Hepatocyte (in vitro differentiated cells): ENCODE results near the gene SUGCT. TPM values are rescaled to one million over a fixed set of nuclear protein-coding genes. Genes with fewer than 3 reads are reported as not detected.

ENCODE experiments used
- DNase-seq: peaks from one replicate; pipeline ENCODE4 v3.0.0-alpha.2; 2016; ENCODE audit warnings: low spot score
- H2AFZ ChIP-seq: fragments of 200-600 bp; sonication (generic); 2 replicates; pipeline ENCODE4 v1.6.0; 2016; ENCODE audit warnings: antibody characterized with exemption, mild to moderate bottlenecking
- H3K27ac ChIP-seq: fragments of 200-600 bp; sonication (generic); 2 replicates; pipeline ENCODE4 v1.5.1; 2016; ENCODE audit warnings: mild to moderate bottlenecking
- H3K27me3 ChIP-seq: fragments of 200-600 bp; sonication (generic); 2 replicates; pipeline ENCODE4 v1.6.1; 2016
- H3K36me3 ChIP-seq: fragments of 200-600 bp; sonication (generic); replicated peaks from 2 replicates; pipeline ENCODE4 v1.5.1; 2016; ENCODE audit warnings: low read depth; ENCODE audit not compliant: insufficient read depth
- H3K4me1 ChIP-seq: fragments of 200-600 bp; sonication (generic); 2 replicates; pipeline ENCODE4 v1.5.1; 2016; ENCODE audit warnings: mild to moderate bottlenecking, moderate library complexity; ENCODE audit not compliant: insufficient read depth
- H3K4me2 ChIP-seq: fragments of 200-600 bp; sonication (generic); 2 replicates; pipeline ENCODE4 v1.6.0; 2016
- H3K4me3 ChIP-seq: fragments of 200-600 bp; sonication (generic); 2 replicates; pipeline ENCODE4 v1.5.1; 2016; ENCODE audit warnings: mild to moderate bottlenecking
- H3K79me2 ChIP-seq: fragments of 200-600 bp; sonication (generic); 2 replicates; pipeline ENCODE4 v1.6.0; 2017; ENCODE audit warnings: mild to moderate bottlenecking
- H3K9me2 ChIP-seq: fragments of 200-600 bp; sonication (generic); replicated peaks from 2 replicates; pipeline ENCODE4 v1.6.0; 2017; ENCODE audit warnings: mild to moderate bottlenecking; ENCODE audit not compliant: insufficient read depth
- H3K9me3 ChIP-seq: fragments of 200-600 bp; sonication (generic); 2 replicates; pipeline ENCODE4 v1.5.1; 2016; ENCODE audit warnings: low read depth, mild to moderate bottlenecking
- H4K20me1 ChIP-seq: fragments of 200-600 bp; sonication (generic); 2 replicates; pipeline ENCODE4 v1.6.0; 2016; ENCODE audit warnings: mild to moderate bottlenecking; ENCODE audit not compliant: insufficient read depth, poor library complexity, severe bottlenecking
- EZH2 ChIP-seq: fragments of 200-600 bp; sonication (generic); IDR thresholded peaks from 2 replicates; pipeline ENCODE4 v1.6.1; 2016; ENCODE audit warnings: antibody characterized with exemption, mild to moderate bottlenecking, borderline replicate concordance
- EZH2phosphoT487 ChIP-seq: fragments of 200-600 bp; sonication (generic); IDR thresholded peaks from one replicate; pipeline ENCODE4 v1.6.1; 2018; ENCODE audit warnings: antibody characterized with exemption, mild to moderate bottlenecking, low read depth, moderate library complexity; ENCODE audit not compliant: unreplicated experiment, severe bottlenecking
- WGBS: methylation state at CpG from one replicate; pipeline ENCODE4 v1.1.6; 2016; ENCODE audit warnings: low lambda C conversion rate; ENCODE audit errors: missing lambda C conversion rate; 5-methylcytosine and 5-hydroxymethylcytosine counted together
- polyA plus RNA-seq: library from polyadenylated mRNA; unstranded; fragments of >200 nt; fragmentation: Nextera tagmentation; extraction: Ambion mirVana; gene quantifications from 2 replicates; pipeline ENCODE4 v1.2.1, GENCODE V29; 2016
- total RNA-seq: library from RNA; depleted of rRNA; stranded (reverse); fragments of >200 nt; gene quantifications from 2 replicates; pipeline ENCODE4 v1.2.3, GENCODE V29; 2014
- TF ChIP-seq, protein P1 (sequence below): fragments of 200-600 bp; sonication (generic); IDR thresholded peaks from 2 replicates; pipeline ENCODE4 v1.5.1; 2016; ENCODE audit warnings: antibody characterized with exemption, mild to moderate bottlenecking; ENCODE audit not compliant: poor library complexity

Gene SUGCT
- total and polyA plus RNA-seq, 2 experiments from 2014 or later, result 5.1 to 12.0 TPM

- TF ChIP-seq, protein P1, sequence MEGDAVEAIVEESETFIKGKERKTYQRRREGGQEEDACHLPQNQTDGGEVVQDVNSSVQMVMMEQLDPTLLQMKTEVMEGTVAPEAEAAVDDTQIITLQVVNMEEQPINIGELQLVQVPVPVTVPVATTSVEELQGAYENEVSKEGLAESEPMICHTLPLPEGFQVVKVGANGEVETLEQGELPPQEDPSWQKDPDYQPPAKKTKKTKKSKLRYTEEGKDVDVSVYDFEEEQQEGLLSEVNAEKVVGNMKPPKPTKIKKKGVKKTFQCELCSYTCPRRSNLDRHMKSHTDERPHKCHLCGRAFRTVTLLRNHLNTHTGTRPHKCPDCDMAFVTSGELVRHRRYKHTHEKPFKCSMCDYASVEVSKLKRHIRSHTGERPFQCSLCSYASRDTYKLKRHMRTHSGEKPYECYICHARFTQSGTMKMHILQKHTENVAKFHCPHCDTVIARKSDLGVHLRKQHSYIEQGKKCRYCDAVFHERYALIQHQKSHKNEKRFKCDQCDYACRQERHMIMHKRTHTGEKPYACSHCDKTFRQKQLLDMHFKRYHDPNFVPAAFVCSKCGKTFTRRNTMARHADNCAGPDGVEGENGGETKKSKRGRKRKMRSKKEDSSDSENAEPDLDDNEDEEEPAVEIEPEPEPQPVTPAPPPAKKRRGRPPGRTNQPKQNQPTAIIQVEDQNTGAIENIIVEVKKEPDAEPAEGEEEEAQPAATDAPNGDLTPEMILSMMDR, result no peak
- no peak for TF ChIP-seq EZH2
- no peak for TF ChIP-seq EZH2phosphoT487
- Histone ChIP-seq H3K4me2 (no peak overlapping the region), H3K4me3 (no peak overlapping the region), H3K4me1 (peaks cover 11% of the 10 kb centered on the region), H2AFZ (no peak overlapping the region), H3K27me3 (no peaks in the 10 kb centered on the region), H3K27ac (peak overlapping the region; percentile 39), H3K36me3 (no peaks in the 10 kb centered on the region), H4K20me1 (no peaks in the 10 kb centered on the region), H3K9me2 (no peaks in the 10 kb centered on the region), H3K79me2 (no peaks in the 10 kb centered on the region), H3K9me3 (no peaks in the 10 kb centered on the region)
- DNase-seq, result peak; percentile 30
- WGBS, result 48% methylated on average over 8 of the region's 8 CpGs
Measured at GRCh38 chr7:40551685-40552576, 417.1 kb downstream of the SUGCT start.

GRCh38 chr7:40560672-40561071 lies 425.9 kb downstream of the SUGCT start:
- H3K27me3 ChIP-seq, result no peaks in the 10 kb centered on the region
- H3K9me2 ChIP-seq, result no peaks in the 10 kb centered on the region
- no peaks in the 10 kb centered on the region for H4K20me1 ChIP-seq
- H3K27ac ChIP-seq, result no peak overlapping the region
- H3K4me2 ChIP-seq, result no peak overlapping the region
- H3K9me3 ChIP-seq, result no peaks in the 10 kb centered on the region
- no peak overlapping the region for H3K4me3 ChIP-seq
- H2AFZ ChIP-seq, result no peak overlapping the region
- no peaks in the 10 kb centered on the region for H3K79me2 ChIP-seq
- DNase-seq, result no peak
- WGBS, result 100% methylated on average over 1 of the region's 1 CpG
- no peaks in the 10 kb centered on the region for H3K4me1 ChIP-seq
- H3K36me3 ChIP-seq, result no peaks in the 10 kb centered on the region
- TF ChIP-seq EZH2, result no peak
- TF ChIP-seq, protein P1, result no peak
- TF ChIP-seq EZH2phosphoT487, result no peak

GRCh38 chr7:40566879-40567278 lies 432.1 kb downstream of the SUGCT start:
- 59% methylated on average over 5 of the region's 5 CpGs for WGBS
- Histone ChIP-seq H2AFZ (no peak overlapping the region), H3K4me3 (no peak overlapping the region), H4K20me1 (no peaks in the 10 kb centered on the region), H3K4me2 (no peak overlapping the region), H3K36me3 (no peaks in the 10 kb centered on the region), H3K9me2 (no peaks in the 10 kb centered on the region), H3K4me1 (no peaks in the 10 kb centered on the region), H3K9me3 (no peaks in the 10 kb centered on the region), H3K27ac (no peak overlapping the region), H3K79me2 (no peaks in the 10 kb centered on the region), H3K27me3 (no peaks in the 10 kb centered on the region)
- no peak for DNase-seq
- TF ChIP-seq, protein P1, result no peak
- TF ChIP-seq EZH2 (no peak), EZH2phosphoT487 (no peak)
